HFF-Myc (cell line): ENCODE results near the gene TTC3.

Experiments used
- DNase-seq: peaks from one replicate; pipeline ENCODE4 v3.0.0-alpha.2; 2011; ENCODE audit warnings: low read depth; ENCODE audit errors: extremely low read depth
- H3K4me3 ChIP-seq: replicated peaks from 2 replicates; pipeline ENCODE4 v1.5.1; 2011; ENCODE audit warnings: low read depth, mild to moderate bottlenecking, control low read depth, low read length
- CTCF ChIP-seq: IDR thresholded peaks from 2 replicates; pipeline ENCODE4 v1.5.1; 2012; ENCODE audit warnings: mild to moderate bottlenecking, low read depth, low read length, control low read depth; ENCODE audit errors: missing control alignments

The TTC3 gene

GRCh38 chr21:37036177-37036576 is 36.9 kb upstream of the TTC3 start:
- DNase-seq: no peak
- no peak overlapping the region for H3K4me3 ChIP-seq
- TF ChIP-seq CTCF: no peak

GRCh38 chr21:37039411-37040075 is 33.5 kb upstream of the TTC3 start:
- H3K4me3 ChIP-seq: no peak overlapping the region
- no peak for TF ChIP-seq CTCF
- no peak for DNase-seq

GRCh38 chr21:37040212-37040611 is 32.8 kb upstream of the TTC3 start:
- TF ChIP-seq CTCF: no peak
- DNase-seq: no peak
- no peak overlapping the region for H3K4me3 ChIP-seq

DNA sequence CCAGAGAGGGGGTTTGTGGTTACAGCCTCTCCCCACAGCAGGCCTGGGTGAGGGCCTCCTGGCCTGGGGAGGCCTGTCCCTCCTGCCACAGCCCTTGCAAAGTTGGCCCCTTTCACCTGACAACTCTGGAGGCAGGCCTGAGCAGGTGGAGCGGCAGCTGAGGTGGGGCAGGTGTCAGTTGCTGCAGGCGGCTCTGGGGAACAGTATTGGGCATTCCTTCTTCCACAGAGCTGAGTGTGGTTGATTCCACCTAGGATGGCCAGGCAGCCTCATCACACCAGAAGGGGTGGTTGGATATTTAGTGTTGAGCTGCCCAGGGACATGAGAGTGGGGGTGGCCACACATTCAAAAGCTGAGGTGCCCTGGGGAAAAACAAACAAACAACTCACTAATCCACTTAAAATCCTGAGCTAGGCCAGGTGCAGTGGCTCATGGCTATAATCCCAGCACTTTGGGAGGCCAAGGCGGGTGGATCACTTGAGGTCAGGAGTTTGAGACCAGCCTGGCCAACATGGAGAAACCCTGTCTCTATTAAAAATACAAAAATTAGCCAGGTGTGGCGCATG is 31.3 kb upstream of the TTC3 start:
- TF ChIP-seq CTCF: no peak
- no peak overlapping the region for H3K4me3 ChIP-seq
- DNase-seq: no peak

DNA sequence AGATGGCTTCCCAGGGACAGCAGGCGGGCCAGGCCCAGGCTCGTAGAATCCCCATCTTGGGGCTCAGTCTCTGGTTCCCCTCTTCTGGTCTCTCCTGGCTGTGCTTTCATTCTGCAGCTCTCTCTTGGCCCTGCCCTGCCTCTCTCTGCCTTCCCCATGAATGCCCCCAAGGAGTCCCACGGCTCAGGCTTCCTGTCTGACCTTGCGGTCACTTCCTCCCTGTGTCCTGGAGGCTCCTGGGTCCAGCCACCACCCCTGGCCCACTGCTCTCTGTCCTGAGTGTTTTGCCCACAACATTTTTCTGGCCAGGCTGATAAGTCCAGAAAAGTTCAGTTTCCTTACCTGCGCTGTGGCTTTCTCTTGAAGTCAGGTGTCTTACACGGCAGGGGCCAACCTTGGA is 29.2 kb upstream of the TTC3 start:
- no peak overlapping the region for H3K4me3 ChIP-seq
- DNase-seq: no peak
- no peak for TF ChIP-seq CTCF

GRCh38 chr21:37044643-37045042 is 28.4 kb upstream of the TTC3 start:
- TF ChIP-seq CTCF: no peak
- H3K4me3 ChIP-seq: no peak overlapping the region
- no peak for DNase-seq

- no peak for DNase-seq
- no peak for TF ChIP-seq CTCF
- H3K4me3 ChIP-seq: no peak overlapping the region
Observed at GRCh38 chr21:37045149-37045548, 27.9 kb upstream of the TTC3 start.
